ENCODE measurements around the gene LRRC40. TPM values are rescaled to one million over a fixed set of nuclear protein-coding genes. Genes with fewer than 3 reads are reported as not detected.
A peak's percentile ranks its signal among the peaks of the same experiment; 100 is the strongest.

LRRC40 gene
- total and polyA plus RNA-seq, 9 donors: 8.0 to 16.3 (median 10.8) TPM

DNA sequence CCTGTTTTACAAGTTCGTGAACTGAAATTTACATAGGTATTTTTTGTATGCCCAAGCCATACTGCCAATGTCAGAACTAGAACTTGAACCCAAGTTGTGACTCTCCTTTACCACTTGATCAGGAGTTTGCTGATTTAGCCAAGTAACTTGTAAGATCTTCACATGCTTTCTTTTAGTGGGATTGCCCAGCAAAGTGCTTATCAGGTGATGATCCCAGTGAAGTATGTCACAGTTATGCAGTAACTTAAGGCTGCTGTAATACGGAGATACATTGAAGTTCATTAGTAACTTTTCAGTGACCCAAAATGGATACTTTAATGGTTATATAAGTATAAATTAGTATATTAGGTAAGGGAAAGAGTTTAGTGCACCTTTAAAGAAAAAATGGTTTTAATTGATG is 19.6 kb upstream of the LRRC40 start:
- no peak for TF ChIP-seq EP300 (IDR thresholded peaks at IDR 0.05)
- no peak for TF ChIP-seq CTCF (IDR thresholded peaks at IDR 0.05)
- TF ChIP-seq POLR2A (IDR thresholded peaks at IDR 0.05): no peak
- DNase-seq: no peak
- no peaks in the 10 kb centered on the region for H3K36me3 ChIP-seq
- H3K4me3 ChIP-seq: no peak overlapping the region
- intact Hi-C loops (cut with DNase I): no loop called here
- 79 to 90% (median 87%) methylated on average over 2 of the region's 2 CpGs for WGBS, 3 donors
- no peaks in the 10 kb centered on the region for H3K27me3 ChIP-seq
- no peaks in the 10 kb centered on the region for H3K9me3 ChIP-seq
- peaks cover 9% of the 10 kb centered on the region for H3K4me1 ChIP-seq (ENCODE audit: insufficient read depth)
- no peak overlapping the region for H3K27ac ChIP-seq

DNA sequence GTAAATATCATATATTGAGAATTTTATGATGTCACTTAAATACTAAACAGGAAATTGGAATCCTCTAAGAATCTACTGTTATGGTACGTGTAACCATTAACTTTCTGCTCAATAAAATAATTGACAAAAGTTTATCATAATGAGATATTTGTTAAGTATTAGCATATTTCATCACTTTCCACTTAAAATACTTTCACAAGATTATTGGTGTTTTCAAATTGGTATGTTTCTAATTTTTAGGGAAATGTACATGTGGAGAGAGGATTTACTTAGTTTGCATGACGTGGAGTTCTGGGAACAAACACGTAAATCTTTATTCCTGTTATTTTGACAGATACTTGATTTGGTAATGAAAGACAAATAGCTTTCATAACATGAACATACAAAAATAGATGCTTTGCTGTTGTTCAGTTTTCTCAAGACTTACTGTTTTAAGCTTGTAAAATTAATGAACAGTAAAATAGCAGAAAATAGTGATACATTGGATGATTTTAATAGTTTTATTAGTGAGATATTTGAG is 17.4 kb upstream of the LRRC40 start:
- no peaks in the 10 kb centered on the region for H3K9me3 ChIP-seq
- no peaks in the 10 kb centered on the region for H3K36me3 ChIP-seq
- intact Hi-C loops (cut with DNase I): no loop called here
- H3K27ac ChIP-seq: no peak overlapping the region
- no peaks in the 10 kb centered on the region for H3K27me3 ChIP-seq
- no peak overlapping the region for H3K4me3 ChIP-seq
- peaks cover 10% of the 10 kb centered on the region for H3K4me1 ChIP-seq (ENCODE audit: insufficient read depth)
- 24 to 31% (median 28%) methylated on average over 3 of the region's 3 CpGs for WGBS, 3 donors
- DNase-seq: no peak
- TF ChIP-seq POLR2A (IDR thresholded peaks at IDR 0.05): no peak
- no peak for TF ChIP-seq EP300 (IDR thresholded peaks at IDR 0.05)
- no peak for TF ChIP-seq CTCF (IDR thresholded peaks at IDR 0.05)

DNA sequence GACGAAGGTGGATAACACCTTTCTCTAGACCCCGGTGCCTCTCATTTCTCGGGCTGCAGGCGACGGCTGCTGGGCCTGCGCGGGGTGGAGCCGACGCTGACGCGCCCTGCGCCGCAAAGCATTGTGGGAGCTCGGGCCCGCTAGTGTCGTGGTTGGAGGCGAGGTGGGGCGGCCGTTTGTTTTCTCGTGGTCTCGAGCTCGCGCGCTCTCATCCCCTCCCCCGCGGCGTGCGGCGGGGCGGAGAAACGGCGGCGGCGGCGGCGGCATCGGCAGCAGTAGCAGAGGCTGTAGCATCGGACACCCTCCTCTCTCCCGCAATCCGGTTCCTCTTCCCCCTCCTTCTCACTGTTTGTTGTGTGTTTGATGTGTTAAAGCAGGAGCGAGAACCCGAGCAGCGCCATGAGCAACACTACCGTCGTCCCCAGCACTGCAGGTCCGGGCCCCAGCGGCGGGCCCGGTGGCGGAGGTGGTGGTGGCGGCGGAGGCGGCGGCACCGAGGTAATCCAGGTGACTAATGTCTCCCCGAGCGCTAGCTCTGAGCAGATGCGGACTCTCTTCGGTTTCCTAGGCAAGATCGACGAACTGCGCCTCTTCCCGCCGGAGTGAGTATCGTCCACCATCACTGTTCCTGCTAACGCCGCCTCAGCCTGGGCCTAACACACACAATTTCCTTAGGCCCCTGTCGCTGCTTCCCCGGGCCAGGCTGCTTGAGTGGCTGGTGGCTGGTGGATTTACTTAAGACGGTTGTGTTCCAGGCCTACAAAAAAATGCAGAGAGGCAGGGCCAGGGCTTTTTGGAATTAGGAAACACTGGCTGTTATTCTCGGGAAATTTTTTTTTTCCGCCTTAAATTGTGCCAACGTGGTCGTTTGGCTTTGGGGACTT is 16.1 kb upstream of the LRRC40 start, which contains the start of gene SRSF11:
Gene SRSF11 (plus strand): TSS at position 143 of the 884 bp plus-strand sequence. CDS start 257 bp downstream, at position 400.
- 0% methylated on average over 74 of the region's 74 CpGs for WGBS, 3 donors
- H3K9me3 ChIP-seq: no peaks in the 10 kb centered on the region
- peak within 1 kb of the TSS; percentile 87 to 98 for H3K27ac ChIP-seq
- peak; percentile 96 to 98 (median 98) for DNase-seq
- peak within 1 kb of the TSS; percentile 55 for H3K4me3 ChIP-seq
- intact Hi-C loops (cut with DNase I): no loop called here
- H3K36me3 ChIP-seq: no peaks in the 10 kb centered on the region
- no peaks in the 10 kb centered on the region for H3K27me3 ChIP-seq
- peaks cover 7% of the 10 kb centered on the region for H3K4me1 ChIP-seq (ENCODE audit: insufficient read depth)
- TF ChIP-seq POLR2A (IDR thresholded peaks at IDR 0.05) (peak; percentile 89), EP300 (IDR thresholded peaks at IDR 0.05) (no peak), CTCF (IDR thresholded peaks at IDR 0.05) (peak in 2 of 3 donors; percentile 18 to 41)

GRCh38 chr1:70220517-70221237 is 15.3 kb upstream of the LRRC40 start:
- TF ChIP-seq POLR2A (IDR thresholded peaks at IDR 0.05) (no peak), EP300 (IDR thresholded peaks at IDR 0.05) (no peak), CTCF (IDR thresholded peaks at IDR 0.05) (no peak)
- H3K9me3 ChIP-seq: no peaks in the 10 kb centered on the region
- H3K36me3 ChIP-seq: no peaks in the 10 kb centered on the region
- DNase-seq: no peak
- H3K4me3 ChIP-seq: peak overlapping the region; percentile 55
- WGBS, 3 donors: 48 to 53% (median 49%) methylated on average over 17 of the region's 17 CpGs
- no peaks in the 10 kb centered on the region for H3K27me3 ChIP-seq
- intact Hi-C loops (cut with DNase I): no loop called here
- H3K4me1 ChIP-seq (ENCODE audit: insufficient read depth): peaks cover 7% of the 10 kb centered on the region
- peak overlapping the region in 1 of 2 donors; percentile 98 for H3K27ac ChIP-seq

Measured in ovary (tissue), 9 donors.